Peyer's patch (tissue), 4 donors: Measurements from ENCODE around the gene SULT6B1. TPM values are rescaled to one million over a fixed set of nuclear protein-coding genes. Genes with fewer than 3 reads are reported as not detected.

ENCODE experiments used
- DNase-seq, 3 donors: peaks; one replicate each; pipeline ENCODE4 v3.0.0-alpha.2; 2017 to 2019
- H3K27ac ChIP-seq, 4 donors: fragments of 200-600 bp; sonication (generic); one replicate each; pipeline ENCODE4 v1.5.1; 2016 to 2019
- H3K27me3 ChIP-seq, 2 donors: fragments of 200-600 bp; sonication (generic); one replicate each; pipeline ENCODE4 v1.5.1; 2019
- H3K36me3 ChIP-seq, 3 donors: fragments of 200-600 bp; sonication (generic); one replicate each; pipeline ENCODE4 v1.5.1; 2016 to 2019
- H3K4me1 ChIP-seq, 4 donors: fragments of 200-600 bp; sonication (generic); one replicate each; pipeline ENCODE4 v1.5.1; 2016 to 2019
- H3K4me3 ChIP-seq, 4 donors: fragments of 200-600 bp; sonication (generic); 1 replicate in 3 of 4; 2 replicates in 1 of 4; pipeline ENCODE4 v1.5.1; 2016 to 2019; ENCODE audit warnings: mild to moderate bottlenecking in 1 of 4
- H3K9me3 ChIP-seq, 4 donors: fragments of 200-600 bp; sonication (generic); one replicate each; pipeline ENCODE4 v1.5.1; 2016 to 2019; ENCODE audit warnings: mild to moderate bottlenecking in 1 of 4
- CTCF ChIP-seq, 6 experiments: fragments of 450-650 bp in 4 of 6; fragments of 200-600 bp in 2 of 6; sonication (generic) in 1 of 6; IDR thresholded peaks; one replicate each; pipeline ENCODE4 v1.5.1; 2017 to 2019; ENCODE audit warnings: antibody characterized with exemption in 6 of 6, mild to moderate bottlenecking in 3 of 6, moderate library complexity in 1 of 6
- POLR2A ChIP-seq, 2 donors: fragments of 450-650 bp; IDR thresholded peaks; one replicate each; pipeline ENCODE4 v1.5.1; 2017; ENCODE audit warnings: antibody characterized with exemption in 2 of 2, mild to moderate bottlenecking in 2 of 2, moderate library complexity in 2 of 2
- total RNA-seq, 4 donors: library from RNA; depleted of rRNA; stranded (reverse); fragments of >200 nt; gene quantifications; one replicate each; pipeline ENCODE4 v1.1.0, GENCODE V29; 2016

SULT6B1 gene
- total RNA-seq, 4 donors from 2014 or later: not detected

DNA sequence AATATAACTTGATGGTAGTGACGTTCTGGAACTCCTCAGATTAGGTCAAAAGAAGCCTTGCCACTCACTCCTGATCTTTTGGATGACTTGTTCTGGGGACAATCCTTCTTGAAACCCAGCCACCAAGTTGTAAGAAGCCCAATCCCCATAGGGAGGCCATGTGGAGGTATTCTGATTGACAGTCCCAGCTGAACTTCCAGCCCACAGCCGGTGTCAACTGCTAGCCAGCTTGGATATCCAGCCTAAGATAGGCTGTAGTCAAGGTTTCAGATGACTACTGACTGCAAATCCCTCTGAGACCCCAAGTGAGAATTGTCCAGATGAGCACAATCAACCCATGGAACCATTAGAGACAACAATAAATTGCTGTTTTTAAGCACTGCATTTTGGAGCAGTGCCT is 63.1 kb downstream of the SULT6B1 start:
- Histone ChIP-seq H3K27ac (no peak overlapping the region), H3K36me3 (peaks cover 0 to 54% (median 3%) of the 10 kb centered on the region in 3 donors), H3K27me3 (no peaks in the 10 kb centered on the region), H3K4me1 (no peaks in the 10 kb centered on the region), H3K9me3 (no peaks in the 10 kb centered on the region), H3K4me3 (no peak overlapping the region)
- TF ChIP-seq CTCF (IDR thresholded peaks at IDR 0.05) (no peak), POLR2A (IDR thresholded peaks at IDR 0.05) (no peak)
- no peak for DNase-seq

- Histone ChIP-seq H3K4me3 (no peak overlapping the region), H3K27me3 (no peaks in the 10 kb centered on the region), H3K4me1 (no peaks in the 10 kb centered on the region), H3K36me3 (peaks cover 0 to 51% (median 0%) of the 10 kb centered on the region in 3 donors), H3K27ac (no peak overlapping the region), H3K9me3 (no peaks in the 10 kb centered on the region)
- no peak for TF ChIP-seq CTCF (IDR thresholded peaks at IDR 0.05)
- no peak for TF ChIP-seq POLR2A (IDR thresholded peaks at IDR 0.05)
- DNase-seq: no peak
Measured at GRCh38 chr2:37119157-37119556, 69.3 kb downstream of the SULT6B1 start.

Other genes starting within 250 kb of the SULT6B1 start
- 10 to 100 TPM; 15.7 to 26.1 (median 24.0) TPM for gene STRN, start 222.1 kb downstream of the SULT6B1 start, total RNA-seq
- gene HEATR5B, start 104.3 kb downstream of the SULT6B1 start, total RNA-seq: 10 to 100 TPM; 32.2 to 48.7 (median 39.4) TPM
- gene GPATCH11, start 104.2 kb downstream of the SULT6B1 start, total RNA-seq: 1 to 10 TPM; 3.7 to 9.9 (median 5.9) TPM
- gene EIF2AK2, start 31.7 kb downstream of the SULT6B1 start, total RNA-seq: 10 to 100 TPM; 18.7 to 31.2 (median 25.7) TPM
- 10 to 100 TPM; 19.3 to 42.1 (median 32.0) TPM for gene CEBPZOS, start 7.8 kb upstream of the SULT6B1 start, total RNA-seq
- gene CEBPZ, start 42.9 kb upstream of the SULT6B1 start, total RNA-seq: 100 to 1,000 TPM in 1 of 4 donors, 10 to 100 TPM in 3; 21.0 to 104 (median 32.1) TPM
- 10 to 100 TPM; 16.8 to 39.6 (median 22.0) TPM for gene NDUFAF7, start 43.0 kb upstream of the SULT6B1 start, total RNA-seq
- gene PRKD3, start 136.2 kb upstream of the SULT6B1 start, total RNA-seq: 10 to 100 TPM in 3 of 4 donors, 1 to 10 TPM in 1; 9.5 to 80.0 (median 20.3) TPM
- 1 to 10 TPM in 1 of 4 donors, under 1 TPM in 2, not detected in 1; 0.66 to 1.6 (median 0.88) TPM for gene QPCT, start 156.0 kb upstream of the SULT6B1 start, total RNA-seq